GM19468 (cell line): ENCODE results near the gene TMEM117.
A peak's percentile ranks its signal among the peaks of the same experiment; 100 is the strongest.

Experiments used
- ATAC-seq: cut with Tn5 transposase; IDR thresholded peaks from one replicate; pipeline ENCODE4 v1.9.1; 2021; ENCODE audit warnings: mild to moderate bottlenecking, moderate library complexity, moderate number of reproducible peaks; ENCODE audit not compliant: unreplicated experiment; ENCODE audit errors: extremely low read depth

Gene TMEM117

GRCh38 chr12:43937947-43938346 is 102.1 kb downstream of the TMEM117 start:
- no peak for ATAC-seq

GRCh38 chr12:43942379-43942778 is 106.5 kb downstream of the TMEM117 start:
- no peak for ATAC-seq

GRCh38 chr12:43945983-43946382 is 110.1 kb downstream of the TMEM117 start:
- no peak for ATAC-seq

GRCh38 chr12:43951286-43951685 is 115.4 kb downstream of the TMEM117 start:
- ATAC-seq = no peak

DNA sequence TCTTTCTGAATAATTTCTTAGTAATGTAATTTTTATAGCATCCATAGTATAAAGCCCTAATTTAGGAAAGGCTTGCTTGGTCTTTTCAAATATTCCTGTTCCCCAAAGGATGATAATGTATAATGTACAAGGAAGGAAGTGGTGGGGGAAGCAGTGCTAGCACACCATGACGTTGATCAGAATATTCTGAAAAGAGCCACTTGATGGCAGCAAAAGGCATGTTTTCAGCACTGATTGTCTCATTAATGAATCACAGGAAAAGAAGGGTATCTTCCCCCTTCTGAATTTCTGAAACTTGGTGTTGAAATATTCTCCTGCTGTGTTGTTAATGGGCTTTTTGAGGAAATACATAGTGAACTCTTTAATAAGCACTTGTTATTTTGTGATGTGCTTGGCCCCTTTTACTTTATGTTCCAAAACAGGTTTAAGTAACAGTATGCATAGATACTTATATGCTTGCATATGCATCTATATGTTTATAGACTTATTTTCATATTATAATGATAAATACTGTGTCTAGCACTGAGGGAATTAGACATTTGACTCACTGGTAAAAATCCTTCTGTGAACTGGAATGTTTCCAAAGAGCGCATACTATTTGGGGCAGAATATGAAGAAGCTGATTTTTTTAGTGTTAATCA is 122.0 kb downstream of the TMEM117 start:
- peak; percentile 90 for ATAC-seq

DNA sequence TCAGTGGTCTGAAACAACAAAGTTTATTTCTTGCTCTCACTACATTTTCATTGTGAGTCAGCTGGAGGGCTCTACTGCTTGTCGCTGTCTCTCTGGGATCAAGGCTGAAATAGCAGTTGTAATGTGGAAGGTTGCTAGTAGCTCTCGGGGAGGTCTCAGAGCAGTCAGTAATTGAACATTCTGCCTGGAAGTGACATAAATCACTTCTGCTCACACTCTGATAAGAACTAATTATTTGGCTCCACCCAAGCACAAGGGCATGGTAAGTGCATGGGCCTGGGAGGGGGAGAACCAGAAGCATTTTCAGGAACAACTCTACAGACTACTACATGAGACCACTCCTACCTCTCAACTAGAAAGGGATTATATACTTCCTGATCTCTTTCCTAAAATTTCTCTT is 128.2 kb downstream of the TMEM117 start:
- no peak for ATAC-seq

- no peak for ATAC-seq
Measured at GRCh38 chr12:43964961-43965360, 129.1 kb downstream of the TMEM117 start.

DNA sequence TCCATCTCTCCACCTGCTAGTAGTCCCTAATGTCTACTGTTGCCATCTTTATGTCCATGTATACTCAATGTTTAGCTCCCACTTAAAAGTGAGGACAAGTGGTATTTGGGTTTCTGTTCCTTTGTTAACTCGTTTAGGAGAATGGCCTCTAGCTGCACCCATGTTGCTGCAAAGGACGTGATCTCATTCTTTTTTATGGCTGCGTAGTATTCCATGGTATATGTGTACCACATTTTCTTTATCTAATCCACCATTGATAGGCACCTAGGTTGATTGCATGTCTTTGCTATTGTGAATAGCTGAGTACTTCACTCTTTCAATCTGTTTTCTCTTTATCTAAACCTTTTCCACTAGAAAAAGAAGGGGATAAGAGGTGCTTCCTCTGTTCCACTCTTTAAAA is 130.0 kb downstream of the TMEM117 start:
- ATAC-seq = no peak

DNA sequence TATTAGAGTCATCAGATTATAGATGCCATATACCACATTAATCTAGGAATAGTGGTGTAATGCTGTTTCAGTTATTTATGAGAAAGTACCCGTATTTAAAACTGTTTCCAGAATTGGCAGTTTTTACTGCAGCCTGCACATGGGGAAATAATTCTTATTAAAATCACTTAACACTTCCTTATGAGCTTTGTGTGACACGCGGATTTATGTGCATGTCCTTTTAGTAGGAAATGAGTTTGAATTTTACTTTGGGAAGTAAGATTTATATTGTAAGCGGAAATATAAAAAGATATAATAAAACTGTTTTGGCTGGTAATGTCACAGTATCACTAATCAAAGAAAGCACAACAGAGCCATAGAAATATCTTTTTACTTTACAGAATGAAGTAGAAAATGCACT is 132.9 kb downstream of the TMEM117 start:
- ATAC-seq = no peak

DNA sequence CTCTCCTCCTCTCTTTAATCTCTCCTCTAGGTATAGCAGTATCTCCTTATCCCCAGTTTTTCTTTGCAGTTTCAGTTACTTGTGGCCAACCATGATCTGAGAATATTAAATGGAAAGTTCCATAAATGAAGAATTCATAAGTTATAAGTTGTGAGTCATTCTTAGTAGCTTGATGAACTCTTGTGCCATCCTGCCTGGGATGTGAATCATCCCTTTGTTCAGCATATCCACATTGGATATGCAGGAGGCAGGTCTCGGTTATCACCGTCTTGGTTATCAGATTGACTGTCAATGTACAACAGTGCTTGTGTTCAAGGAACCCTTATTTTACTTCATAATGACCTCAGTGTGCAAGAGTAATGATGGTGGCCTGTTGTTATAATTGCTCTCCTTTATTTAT is 134.0 kb downstream of the TMEM117 start:
- no peak for ATAC-seq

GRCh38 chr12:43973385-43973784 is 137.5 kb downstream of the TMEM117 start:
- ATAC-seq = no peak

GRCh38 chr12:43973993-43974392 is 138.1 kb downstream of the TMEM117 start:
- ATAC-seq = no peak

DNA sequence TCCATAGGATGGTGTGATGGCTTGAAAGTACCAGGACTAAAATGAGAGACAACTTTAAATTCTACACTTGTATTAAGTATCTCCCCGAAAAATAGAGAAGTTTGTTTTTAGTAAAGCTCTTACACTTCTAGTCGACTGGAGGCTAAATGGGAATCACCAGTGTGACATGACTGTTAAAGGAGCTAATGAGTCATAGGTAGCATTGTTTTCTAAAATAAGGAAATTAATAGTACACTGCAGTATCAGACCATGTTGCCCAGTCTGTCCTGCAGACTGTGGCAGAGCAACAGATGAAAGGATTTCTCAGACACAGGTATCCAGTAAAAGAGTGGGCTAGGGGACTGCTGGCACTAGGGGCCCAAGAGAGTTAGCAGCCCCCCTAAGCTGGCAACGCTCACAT is 140.1 kb downstream of the TMEM117 start:
- no peak for ATAC-seq

DNA sequence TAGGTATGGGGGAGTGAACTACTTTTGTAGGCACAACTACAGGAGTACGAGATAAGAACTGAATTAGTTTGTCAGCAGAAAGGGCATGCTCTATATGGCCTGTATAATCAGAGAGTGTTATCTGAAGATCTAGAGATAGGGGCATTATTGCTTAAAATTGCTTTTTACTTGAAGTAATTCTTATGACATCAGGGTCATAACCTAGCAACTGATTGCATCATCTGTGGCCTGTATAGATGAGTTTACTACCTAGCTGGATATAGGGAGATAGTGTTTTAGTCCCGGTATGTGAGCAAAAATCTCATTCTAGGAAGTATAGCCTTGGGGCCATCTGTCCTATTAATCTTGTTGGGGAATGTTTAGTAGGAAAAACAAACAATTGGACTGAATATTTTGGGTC is 142.7 kb downstream of the TMEM117 start:
- no peak for ATAC-seq

GRCh38 chr12:43979450-43979849 is 143.6 kb downstream of the TMEM117 start:
- no peak for ATAC-seq

GRCh38 chr12:43980627-43981191 is 144.8 kb downstream of the TMEM117 start:
- ATAC-seq = no peak

DNA sequence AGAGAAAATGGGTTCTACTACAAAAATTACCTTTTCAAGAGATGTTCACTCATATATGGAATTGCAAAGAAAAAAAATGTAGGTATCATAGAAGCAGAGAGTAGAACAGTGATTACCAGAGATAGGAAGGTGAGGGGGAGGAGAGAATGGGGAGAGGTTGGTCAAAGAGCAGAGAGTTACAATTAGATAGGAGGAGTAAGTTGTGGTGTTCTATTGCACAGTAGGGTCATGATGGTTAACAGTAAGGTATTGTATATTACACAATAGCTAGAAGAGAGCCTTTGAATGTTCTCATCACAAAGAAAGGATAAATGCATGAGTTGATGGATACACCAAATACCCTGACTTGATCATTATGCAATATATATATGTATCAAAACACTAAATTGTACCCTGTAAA is 145.8 kb downstream of the TMEM117 start:
- no peak for ATAC-seq

GRCh38 chr12:43982544-43982943 is 146.7 kb downstream of the TMEM117 start:
- no peak for ATAC-seq

DNA sequence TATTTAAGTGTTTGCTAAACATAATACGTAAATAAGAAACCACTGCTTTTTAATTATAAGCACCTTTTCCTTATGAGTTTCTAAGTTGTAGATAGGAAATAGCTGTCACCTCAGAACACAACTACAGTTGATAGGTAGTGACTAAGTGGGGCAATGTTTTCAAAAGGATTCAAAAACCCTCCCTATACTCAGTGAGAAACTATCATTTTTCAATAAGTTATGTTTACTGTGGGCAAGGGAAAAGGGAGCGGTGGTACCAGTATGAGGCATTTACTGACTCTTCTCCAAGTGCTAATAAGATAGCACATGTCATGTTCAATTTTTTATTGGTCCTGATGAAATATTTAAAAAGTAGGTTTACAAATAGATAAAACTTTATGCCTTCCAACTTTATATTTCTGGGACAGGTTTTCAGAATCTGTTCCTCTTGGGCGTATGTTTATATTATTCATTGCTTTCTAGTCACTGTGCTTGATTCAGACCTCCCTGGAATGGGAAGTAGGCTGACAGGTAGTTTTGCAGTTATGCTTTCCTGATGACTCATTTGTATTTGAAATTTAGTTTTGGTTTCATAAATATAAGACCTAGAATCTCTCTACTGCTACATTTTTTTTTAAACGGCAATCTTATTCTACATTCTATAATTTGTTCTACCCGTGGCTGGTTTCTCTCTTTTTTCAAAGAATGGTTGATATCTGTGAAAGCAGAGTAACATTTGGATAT is 153.1 kb downstream of the TMEM117 start:
- peak; percentile 94 for ATAC-seq

GRCh38 chr12:43992856-43993255 is 157.0 kb downstream of the TMEM117 start:
- ATAC-seq = no peak

GRCh38 chr12:44000309-44000952 is 164.6 kb downstream of the TMEM117 start:
- ATAC-seq = peak; percentile 56
